Stimulated activated naive CD8-positive, alpha-beta T cell treated with anti-CD3 and anti-CD28 coated beads, Interleukin-15, Interleukin-2, amounts not matched to agents 100 ng/mL and 50 ng/mL, for 24 hours (primary cell): Measurements from ENCODE around the gene MLLT6.
A peak's percentile ranks its signal among the peaks of the same experiment; 100 is the strongest.
"Not testable (repeated sequence)": the region's sequence is repeated elsewhere in the genome, so short reads cannot be mapped to it uniquely, and the experiment has no call there.

ENCODE experiments used
- H3K27ac Mint-ChIP-seq: one replicate; pipeline ENCODE4 v1.8.0; 2021; ENCODE audit warnings: mild to moderate bottlenecking, mixed read lengths
- H3K27me3 Mint-ChIP-seq: one replicate; pipeline ENCODE4 v1.8.0; 2021; ENCODE audit warnings: mixed read lengths
- H3K36me3 Mint-ChIP-seq: one replicate; pipeline ENCODE4 v1.8.0; 2021; ENCODE audit warnings: low read depth, mixed read lengths
- H3K4me1 Mint-ChIP-seq: one replicate; pipeline ENCODE4 v1.8.0; 2021; ENCODE audit warnings: low read depth, mixed read lengths
- H3K4me3 Mint-ChIP-seq: one replicate; pipeline ENCODE4 v1.8.0; 2021; ENCODE audit warnings: mild to moderate bottlenecking, mixed read lengths
- H3K9me3 Mint-ChIP-seq: one replicate; pipeline ENCODE4 v1.8.0; 2021; ENCODE audit warnings: mixed read lengths

The MLLT6 gene

GRCh38 chr17:38724337-38724988, 19.4 kb downstream of the MLLT6 start:
- no peak overlapping the region for H3K27ac Mint-ChIP-seq
- peaks cover 71% of the 10 kb centered on the region for H3K4me1 Mint-ChIP-seq
- no peaks in the 10 kb centered on the region for H3K27me3 Mint-ChIP-seq
- no peak overlapping the region for H3K4me3 Mint-ChIP-seq
- no peaks in the 10 kb centered on the region for H3K9me3 Mint-ChIP-seq
- peaks cover 37% of the 10 kb centered on the region for H3K36me3 Mint-ChIP-seq

GRCh38 chr17:38725066-38725465, 20.0 kb downstream of the MLLT6 start:
- Mint-ChIP-seq H3K27me3 (no peaks in the 10 kb centered on the region), H3K36me3 (peaks cover 34% of the 10 kb centered on the region), H3K4me3 (no peak overlapping the region)

GRCh38 chr17:38726145-38726544, 21.1 kb downstream of the MLLT6 start:
- H3K27ac Mint-ChIP-seq = peak overlapping the region; percentile 86
- not testable (repeated sequence) for H3K9me3 Mint-ChIP-seq, H3K4me3 Mint-ChIP-seq, H3K27me3 Mint-ChIP-seq
- H3K4me1 Mint-ChIP-seq = peaks cover 76% of the 10 kb centered on the region
- peaks cover 28% of the 10 kb centered on the region for H3K36me3 Mint-ChIP-seq

More at GRCh38 chr17:38725066-38725465, 20.0 kb downstream of the MLLT6 start:
- Mint-ChIP-seq H3K4me1 (peaks cover 73% of the 10 kb centered on the region), H3K27ac (no peak overlapping the region), H3K9me3 (no peaks in the 10 kb centered on the region)

GRCh38 chr17:38727736-38728135, 22.7 kb downstream of the MLLT6 start:
- Mint-ChIP-seq H3K9me3 (no peaks in the 10 kb centered on the region), H3K27me3 (no peaks in the 10 kb centered on the region), H3K27ac (peak overlapping the region; percentile 97), H3K4me1 (peaks cover 84% of the 10 kb centered on the region), H3K36me3 (peaks cover 32% of the 10 kb centered on the region), H3K4me3 (peak overlapping the region; percentile 82)

DNA sequence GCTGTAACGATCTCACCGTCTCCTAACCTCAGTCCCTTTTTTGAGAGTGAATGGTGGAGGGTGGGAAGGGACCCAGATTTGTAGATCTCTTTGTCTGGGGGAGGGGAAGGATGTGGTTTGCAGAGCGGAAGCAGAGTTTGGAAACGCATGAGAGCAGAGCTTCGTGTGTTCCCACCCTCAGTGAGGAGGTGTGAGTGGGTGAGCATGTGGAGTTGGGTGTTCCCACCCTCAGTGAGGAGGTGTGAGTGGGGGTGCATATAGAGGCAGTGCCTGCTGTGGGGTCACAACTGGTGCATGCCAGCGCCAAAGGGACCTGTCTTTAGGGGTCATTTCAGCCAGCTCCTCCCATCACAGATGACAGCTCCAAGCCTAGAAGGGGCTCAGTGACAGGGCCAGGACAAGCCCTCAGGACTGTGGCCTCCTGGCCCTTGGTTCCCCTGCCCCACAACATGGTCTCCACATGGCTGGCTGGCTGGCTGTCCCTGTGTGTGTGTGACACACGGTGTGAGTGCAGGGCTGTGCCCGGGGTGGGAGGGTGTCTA, 23.3 kb downstream of the MLLT6 start:
- Mint-ChIP-seq H3K36me3 (peaks cover 32% of the 10 kb centered on the region), H3K4me1 (peaks cover 84% of the 10 kb centered on the region), H3K4me3 (peak overlapping the region; percentile 82)

GRCh38 chr17:38729368-38729885, 24.4 kb downstream of the MLLT6 start:
- Mint-ChIP-seq H3K27me3 (no peaks in the 10 kb centered on the region), H3K27ac (peak overlapping the region; percentile 97), H3K4me1 (peaks cover 88% of the 10 kb centered on the region), H3K4me3 (peak overlapping the region; percentile 82), H3K36me3 (peaks cover 31% of the 10 kb centered on the region), H3K9me3 (no peaks in the 10 kb centered on the region)

More for the DNA sequence above, 23.3 kb downstream of the MLLT6 start:
- Mint-ChIP-seq H3K27ac (peak overlapping the region; percentile 97), H3K27me3 (no peaks in the 10 kb centered on the region), H3K9me3 (no peaks in the 10 kb centered on the region)

- Mint-ChIP-seq H3K27me3 (no peaks in the 10 kb centered on the region), H3K4me1 (peaks cover 90% of the 10 kb centered on the region), H3K9me3 (no peaks in the 10 kb centered on the region), H3K36me3 (peaks cover 29% of the 10 kb centered on the region), H3K4me3 (peak within 1 kb of the TSS; percentile 95), H3K27ac (peak within 1 kb of the TSS; percentile 97)
Observed at GRCh38 chr17:38729886-38730525, 24.9 kb downstream of the MLLT6 start, which contains the start of gene CISD3. CISD3 (plus strand) TSS chr17:38730341; CDS start chr17:38730359, 18 bp downstream.

DNA sequence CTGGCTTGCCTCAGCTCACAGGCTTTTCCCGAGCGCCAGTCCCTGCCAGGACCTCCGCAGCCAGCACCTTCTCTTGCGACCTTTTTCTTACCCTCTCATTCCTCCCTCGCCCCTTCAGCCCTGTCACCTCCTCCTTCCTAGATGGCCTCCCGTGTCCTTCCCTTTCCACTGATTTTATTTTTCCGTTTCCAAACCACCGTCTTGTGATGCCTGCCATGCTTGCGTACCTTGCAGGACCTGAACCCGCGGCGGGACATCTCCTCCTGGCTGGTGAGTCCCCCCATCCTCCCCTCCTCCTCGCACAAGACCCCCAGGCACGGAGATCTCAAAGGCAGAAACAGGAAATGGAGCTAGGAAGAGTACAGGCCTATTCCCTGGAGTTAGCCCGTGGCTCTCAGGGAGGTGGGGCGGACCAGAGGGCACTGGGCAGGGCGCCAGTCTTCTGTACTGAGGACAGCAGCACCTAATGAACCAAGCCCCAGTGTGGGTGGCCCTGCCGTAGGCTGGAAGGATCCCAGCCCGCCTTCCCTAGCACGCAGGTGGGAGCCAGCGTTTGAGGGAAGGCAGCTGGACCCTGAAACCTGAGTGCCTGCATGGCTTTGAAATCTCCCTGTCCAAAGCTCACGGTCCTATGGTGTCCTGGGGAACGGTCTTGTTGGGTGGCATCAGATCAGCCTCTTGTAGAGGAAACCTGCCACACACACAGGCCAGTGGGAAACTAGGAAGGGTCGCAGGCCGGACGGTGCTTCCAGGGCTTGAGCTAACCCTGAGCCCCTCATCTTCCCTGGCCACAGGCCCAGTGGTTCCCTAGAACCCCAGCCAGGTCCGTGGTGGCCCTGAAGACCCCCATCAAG, 25.7 kb downstream of the MLLT6 start:
- Mint-ChIP-seq H3K9me3 (no peaks in the 10 kb centered on the region), H3K36me3 (peaks cover 26% of the 10 kb centered on the region), H3K27ac (peak overlapping the region; percentile 97), H3K4me1 (peaks cover 88% of the 10 kb centered on the region), H3K4me3 (peak overlapping the region; percentile 95), H3K27me3 (no peaks in the 10 kb centered on the region)

- H3K4me3 Mint-ChIP-seq = peak overlapping the region; percentile 95
- no peaks in the 10 kb centered on the region for H3K9me3 Mint-ChIP-seq
- H3K27me3 Mint-ChIP-seq = no peaks in the 10 kb centered on the region
- H3K27ac Mint-ChIP-seq = peak overlapping the region; percentile 97
- peaks cover 79% of the 10 kb centered on the region for H3K4me1 Mint-ChIP-seq
- H3K36me3 Mint-ChIP-seq = peaks cover 26% of the 10 kb centered on the region
Observed at GRCh38 chr17:38731526-38732294, 26.6 kb downstream of the MLLT6 start.

GRCh38 chr17:38732376-38733281, 27.6 kb downstream of the MLLT6 start:
- Mint-ChIP-seq H3K27ac (peak overlapping the region; percentile 97), H3K9me3 (no peaks in the 10 kb centered on the region), H3K36me3 (peaks cover 25% of the 10 kb centered on the region), H3K4me1 (peaks cover 70% of the 10 kb centered on the region), H3K27me3 (no peaks in the 10 kb centered on the region), H3K4me3 (peak overlapping the region; percentile 95)

DNA sequence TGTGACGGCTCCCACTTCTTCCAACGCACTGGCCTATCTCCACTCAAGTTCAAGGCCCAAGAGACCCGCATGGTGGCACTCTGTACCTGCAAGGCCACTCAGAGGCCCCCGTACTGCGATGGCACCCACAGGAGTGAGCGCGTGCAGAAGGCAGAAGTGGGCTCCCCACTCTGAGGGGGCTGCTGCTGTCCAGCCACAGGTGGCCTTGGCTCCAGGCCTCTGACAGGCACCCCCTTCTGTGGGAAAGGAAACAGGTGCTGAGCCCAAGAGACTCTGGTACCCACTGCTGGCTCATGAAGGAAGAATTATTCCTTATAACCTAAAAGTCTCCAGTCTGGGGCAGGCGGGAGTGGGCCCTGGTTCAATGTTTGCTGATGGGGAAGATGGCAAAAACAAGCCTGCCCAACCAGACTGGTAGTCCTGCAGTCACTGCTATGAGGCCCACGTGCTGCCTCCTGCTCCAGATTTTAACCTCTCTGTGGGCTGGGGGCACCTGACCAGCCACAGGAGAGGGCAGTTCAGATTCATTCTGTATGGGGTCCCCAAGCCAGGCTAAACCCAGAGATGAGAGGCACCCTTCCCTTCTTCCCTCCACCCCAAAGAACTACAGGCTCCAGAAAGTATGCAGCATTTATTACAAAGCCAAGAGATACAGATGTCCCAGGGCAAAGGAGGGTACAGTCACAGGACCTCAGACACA, 28.4 kb downstream of the MLLT6 start:
- Mint-ChIP-seq H3K4me1 (peaks cover 62% of the 10 kb centered on the region), H3K27ac (peak overlapping the region; percentile 92), H3K4me3 (peak overlapping the region; percentile 35), H3K36me3 (peaks cover 17% of the 10 kb centered on the region), H3K9me3 (no peaks in the 10 kb centered on the region), H3K27me3 (no peaks in the 10 kb centered on the region)

DNA sequence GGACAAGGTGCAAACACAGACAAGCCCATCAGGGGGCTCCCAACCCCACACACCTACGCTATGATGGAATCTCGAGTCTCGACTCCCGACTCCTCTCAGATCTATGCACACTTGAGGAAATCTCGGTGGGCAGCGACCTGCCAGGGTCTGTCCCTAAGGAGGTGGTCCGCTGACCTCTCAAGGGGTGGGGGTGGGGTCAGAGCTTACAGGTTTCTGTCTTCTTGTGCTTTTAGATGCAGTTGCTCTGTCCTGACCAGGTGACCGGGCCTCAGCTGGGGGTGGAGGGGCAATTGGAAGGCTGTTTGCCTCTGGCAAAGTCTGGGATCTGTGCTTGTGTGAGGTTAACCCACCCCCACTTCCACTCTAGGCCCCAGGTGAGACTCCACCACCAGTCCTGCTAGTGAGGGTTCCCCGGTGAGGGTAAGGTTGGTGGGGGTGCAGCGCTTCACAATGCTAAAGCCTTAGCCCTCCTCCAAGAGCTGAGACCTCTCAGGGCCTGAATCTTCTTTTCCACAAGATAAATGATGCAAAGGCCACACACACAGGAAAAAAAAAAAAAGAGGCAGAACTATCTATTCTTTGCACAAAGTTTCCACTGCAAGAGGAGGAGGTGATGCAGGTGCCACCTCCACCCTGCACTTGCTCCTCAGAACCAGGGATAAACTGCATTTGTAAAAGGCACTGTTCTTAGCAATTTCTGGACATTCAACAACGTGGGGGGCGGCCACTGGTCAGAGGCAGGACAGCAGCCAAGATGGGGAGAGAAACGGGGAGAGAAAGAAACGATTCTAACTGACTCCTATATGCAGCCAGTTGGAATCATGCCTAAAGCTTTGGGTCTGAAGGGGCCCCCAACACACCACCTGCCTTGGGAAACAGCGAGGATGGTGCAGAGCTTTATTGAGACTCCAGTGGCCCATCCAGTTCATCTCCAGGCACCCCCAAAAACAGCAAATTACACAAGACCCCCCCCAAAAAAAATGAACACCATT, 29.2 kb downstream of the MLLT6 start:
- Mint-ChIP-seq H3K4me3 (peak overlapping the region; percentile 35), H3K9me3 (no peaks in the 10 kb centered on the region), H3K27me3 (no peaks in the 10 kb centered on the region), H3K4me1 (peaks cover 54% of the 10 kb centered on the region), H3K36me3 (peaks cover 14% of the 10 kb centered on the region), H3K27ac (peak overlapping the region; percentile 92)
